ENCODE results near the gene MSLN.

DNA sequence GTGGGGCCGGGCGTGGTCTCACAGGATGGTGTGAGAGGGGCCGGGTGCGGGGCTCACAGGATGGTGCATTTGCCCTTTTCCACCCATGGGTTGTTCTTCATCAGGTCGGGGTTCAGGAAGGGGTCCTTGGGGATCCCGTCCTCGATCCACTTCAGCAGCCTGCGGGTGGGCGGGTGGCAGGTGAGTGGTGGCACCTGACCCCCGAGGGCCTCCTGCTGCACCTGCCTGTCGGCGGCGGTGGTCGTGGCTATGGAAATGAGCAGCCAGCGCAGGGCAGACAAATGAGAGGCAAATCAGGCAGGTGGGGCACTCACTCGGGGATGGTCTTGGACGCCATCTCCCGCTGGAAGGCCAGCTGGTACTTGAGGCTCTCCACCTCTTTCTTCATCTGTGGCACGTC, 38.1 kb downstream of the MSLN start:
- TF ChIP-seq EZH2 (IDR thresholded peaks at IDR 0.05) (no peak), POLR2AphosphoS5 (IDR thresholded peaks at IDR 0.05; ENCODE audit: borderline replicate concordance, low read depth, low read length) (no peak), FOXP2 (optimal IDR thresholded peaks at IDR 0.05; ENCODE audit: control extremely low read depth, extremely low read length, insufficient read depth) (no peak)
